ENCODE results near the gene RABL2B. TPM values are rescaled to one million over a fixed set of nuclear protein-coding genes. Genes with fewer than 3 reads are reported as not detected.

RABL2B gene
- total and polyA plus RNA-seq, 11 donors, result 3.8 to 12.7 (median 6.7) TPM

DNA sequence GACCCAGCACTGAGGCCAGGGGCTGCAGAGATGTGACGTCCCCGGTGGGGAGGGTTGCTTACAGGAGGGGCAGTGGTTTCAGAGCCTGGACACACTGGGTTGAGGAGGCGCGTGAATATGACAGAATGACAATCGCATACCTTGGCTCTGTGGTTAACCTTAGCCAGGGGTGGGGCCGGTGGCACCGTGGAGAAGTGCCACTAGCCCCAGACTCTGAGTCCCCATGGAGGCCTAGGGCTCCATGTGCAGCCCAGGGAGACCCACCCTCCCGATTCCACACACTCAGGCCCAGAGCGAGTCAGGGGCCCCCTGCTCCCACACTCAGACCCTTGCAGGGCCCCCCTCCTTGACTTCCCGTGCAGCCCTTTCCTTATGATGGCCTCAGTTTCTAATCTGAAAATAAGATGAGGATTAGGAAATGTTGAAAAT, 49.1 kb downstream of the RABL2B start:
- no peaks in the 10 kb centered on the region for H3K9me3 ChIP-seq
- 77 to 85% (median 82%) methylated on average over 10 of the region's 10 CpGs for WGBS, 4 donors
- TF ChIP-seq, protein P1, sequence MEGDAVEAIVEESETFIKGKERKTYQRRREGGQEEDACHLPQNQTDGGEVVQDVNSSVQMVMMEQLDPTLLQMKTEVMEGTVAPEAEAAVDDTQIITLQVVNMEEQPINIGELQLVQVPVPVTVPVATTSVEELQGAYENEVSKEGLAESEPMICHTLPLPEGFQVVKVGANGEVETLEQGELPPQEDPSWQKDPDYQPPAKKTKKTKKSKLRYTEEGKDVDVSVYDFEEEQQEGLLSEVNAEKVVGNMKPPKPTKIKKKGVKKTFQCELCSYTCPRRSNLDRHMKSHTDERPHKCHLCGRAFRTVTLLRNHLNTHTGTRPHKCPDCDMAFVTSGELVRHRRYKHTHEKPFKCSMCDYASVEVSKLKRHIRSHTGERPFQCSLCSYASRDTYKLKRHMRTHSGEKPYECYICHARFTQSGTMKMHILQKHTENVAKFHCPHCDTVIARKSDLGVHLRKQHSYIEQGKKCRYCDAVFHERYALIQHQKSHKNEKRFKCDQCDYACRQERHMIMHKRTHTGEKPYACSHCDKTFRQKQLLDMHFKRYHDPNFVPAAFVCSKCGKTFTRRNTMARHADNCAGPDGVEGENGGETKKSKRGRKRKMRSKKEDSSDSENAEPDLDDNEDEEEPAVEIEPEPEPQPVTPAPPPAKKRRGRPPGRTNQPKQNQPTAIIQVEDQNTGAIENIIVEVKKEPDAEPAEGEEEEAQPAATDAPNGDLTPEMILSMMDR (IDR thresholded peaks at IDR 0.05), result no peak
- TF ChIP-seq POLR2A (IDR thresholded peaks at IDR 0.05), result no peak
- DNase-seq (peak in 1 of 5 donors; percentile 11), ATAC-seq (no peak)
- intact Hi-C loops (cut with DNase I), result no loop called here
- H3K27ac ChIP-seq, result no peak overlapping the region
- peaks cover 0 to 6% (median 0%) of the 10 kb centered on the region in 9 donors for H3K36me3 ChIP-seq
- no peak overlapping the region for H3K4me3 ChIP-seq
- peaks cover 0 to 31% (median 15%) of the 10 kb centered on the region in 12 donors for H3K4me1 ChIP-seq
- peaks cover 0 to 47% (median 16%) of the 10 kb centered on the region in 9 donors for H3K27me3 ChIP-seq

DNA sequence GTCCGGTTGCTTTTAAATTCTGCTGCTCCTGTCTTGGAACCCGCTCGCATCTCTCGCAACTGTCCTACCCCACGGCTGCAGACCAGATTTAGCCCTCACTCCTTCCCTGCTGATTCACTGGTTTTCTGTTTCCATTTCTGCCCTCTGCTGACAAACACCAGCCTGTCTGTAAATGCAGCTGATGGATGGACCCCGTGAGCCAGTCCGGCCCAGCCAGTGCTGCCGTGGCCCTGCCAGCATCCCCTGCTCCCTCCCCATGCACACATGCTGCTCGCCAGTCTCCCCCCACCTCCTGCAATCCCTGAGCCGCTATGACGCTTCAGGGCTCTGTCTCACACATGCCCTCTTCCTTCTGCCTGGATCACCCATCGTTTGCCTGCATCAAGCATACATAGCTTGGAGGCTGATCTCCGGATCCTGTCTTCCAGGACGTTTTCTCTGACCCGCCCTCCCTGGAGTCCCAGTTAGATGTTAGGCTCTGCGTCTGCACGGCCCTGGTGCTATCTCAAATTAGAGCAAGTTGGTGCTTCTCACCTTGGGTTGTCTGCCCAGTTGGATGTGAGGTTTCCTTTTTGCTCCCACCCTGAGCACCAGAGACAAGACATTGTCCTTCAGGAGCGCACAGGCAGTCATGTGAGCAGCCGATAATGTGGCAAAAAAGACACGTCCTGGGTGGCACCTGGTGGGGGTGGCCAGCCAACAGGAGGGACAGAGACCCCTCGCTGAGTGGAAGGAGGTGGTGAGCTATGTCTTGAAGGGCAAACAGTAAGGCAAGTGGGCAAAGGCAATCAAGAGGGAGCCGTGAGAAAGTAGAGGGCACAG, 49.7 kb downstream of the RABL2B start:
- H3K27ac ChIP-seq, result no peak overlapping the region
- WGBS, 4 donors, result 31 to 43% (median 39%) methylated on average over 22 of the region's 22 CpGs
- peaks cover 0 to 33% (median 15%) of the 10 kb centered on the region in 12 donors for H3K4me1 ChIP-seq
- TF ChIP-seq, protein P1 (IDR thresholded peaks at IDR 0.05), result no peak
- no peak for TF ChIP-seq POLR2A (IDR thresholded peaks at IDR 0.05)
- no peaks in the 10 kb centered on the region for H3K9me3 ChIP-seq
- H3K4me3 ChIP-seq, result no peak overlapping the region
- ATAC-seq (peak in 1 of 4 donors; percentile 3), DNase-seq (peak in 3 of 5 donors; percentile 6 to 27 (median 16))
- intact Hi-C loops (cut with DNase I), result no loop called here
- H3K27me3 ChIP-seq, result peaks cover 0 to 47% (median 16%) of the 10 kb centered on the region in 9 donors
- peaks cover 0 to 6% (median 0%) of the 10 kb centered on the region in 9 donors for H3K36me3 ChIP-seq

DNA sequence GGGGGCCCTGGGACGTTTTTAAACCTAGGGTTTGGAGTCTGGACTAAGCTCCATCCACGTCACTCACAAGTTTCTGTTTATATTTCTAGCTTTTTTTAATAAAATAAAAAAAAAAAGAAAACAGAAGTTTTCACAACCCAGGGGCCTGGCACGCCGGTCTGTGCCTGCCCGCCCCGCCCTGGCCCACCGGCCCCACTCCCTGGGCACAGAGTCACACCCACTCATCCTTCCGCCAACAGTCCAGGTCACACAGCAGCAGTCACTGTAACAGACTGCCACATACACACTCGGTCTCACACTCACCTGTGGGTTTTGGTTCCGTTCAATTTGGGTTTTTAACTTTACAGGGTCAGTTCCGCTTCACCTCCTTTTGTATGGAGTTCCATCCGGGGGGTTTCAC, 50.8 kb downstream of the RABL2B start:
- DNase-seq (peak in 3 of 5 donors; percentile 4 to 43 (median 13)), ATAC-seq (no peak)
- H3K27ac ChIP-seq, result no peak overlapping the region
- intact Hi-C loops (cut with DNase I), result no loop called here
- peaks cover 0 to 10% (median 0%) of the 10 kb centered on the region in 9 donors for H3K36me3 ChIP-seq
- H3K4me1 ChIP-seq, result peaks cover 0 to 40% (median 23%) of the 10 kb centered on the region in 12 donors
- no peak overlapping the region for H3K4me3 ChIP-seq
- TF ChIP-seq, protein P1 (IDR thresholded peaks at IDR 0.05), result no peak
- TF ChIP-seq POLR2A (IDR thresholded peaks at IDR 0.05), result no peak
- H3K27me3 ChIP-seq, result peaks cover 0 to 42% (median 13%) of the 10 kb centered on the region in 9 donors
- 72 to 79% (median 73%) methylated on average over 12 of the region's 12 CpGs for WGBS, 4 donors
- no peaks in the 10 kb centered on the region for H3K9me3 ChIP-seq
